ENCODE data around the gene FIS1.
"Not testable (repeated sequence)": the region's sequence is repeated elsewhere in the genome, so short reads cannot be mapped to it uniquely, and the experiment has no call there.

The FIS1 gene

GRCh38 chr7:101244375-101245146 lies at the start of gene FIS1:
TSS of gene FIS1 (minus strand) at chr7:101245081. CDS start at chr7:101245004, 77 bp downstream.
- FAIRE-seq: no peak

- FAIRE-seq: no peak
Measured at GRCh38 chr7:101294039-101294831, 49.4 kb upstream of the FIS1 start.

GRCh38 chr7:101293069-101294021 lies 48.5 kb upstream of the FIS1 start:
- FAIRE-seq: not testable (repeated sequence)

- not testable (repeated sequence) for FAIRE-seq
Measured at GRCh38 chr7:101292566-101292965, 47.7 kb upstream of the FIS1 start.

GRCh38 chr7:101290186-101291037 lies 45.5 kb upstream of the FIS1 start:
- peak; percentile 51 for FAIRE-seq

GRCh38 chr7:101289687-101290086 lies 44.8 kb upstream of the FIS1 start:
- FAIRE-seq: not testable (repeated sequence)

- no peak for FAIRE-seq
Measured at GRCh38 chr7:101288439-101288838, 43.6 kb upstream of the FIS1 start.

GRCh38 chr7:101287032-101287431 lies 42.2 kb upstream of the FIS1 start:
- no peak for FAIRE-seq

GRCh38 chr7:101285880-101286279 lies 41.0 kb upstream of the FIS1 start:
- not testable (repeated sequence) for FAIRE-seq

- no peak for FAIRE-seq
Measured at GRCh38 chr7:101285171-101285570, 40.3 kb upstream of the FIS1 start.

- FAIRE-seq: not testable (repeated sequence)
Measured at GRCh38 chr7:101280912-101281311, 36.0 kb upstream of the FIS1 start.

- no peak for FAIRE-seq
Measured at GRCh38 chr7:101278461-101279292, 33.8 kb upstream of the FIS1 start.

- FAIRE-seq: no peak
Measured at GRCh38 chr7:101277155-101277554, 32.3 kb upstream of the FIS1 start.

- no peak for FAIRE-seq
Measured at GRCh38 chr7:101273206-101273605, 28.3 kb upstream of the FIS1 start.

GRCh38 chr7:101271021-101271420 lies 26.1 kb upstream of the FIS1 start:
- no peak for FAIRE-seq

GRCh38 chr7:101269664-101270063 lies 24.8 kb upstream of the FIS1 start:
- no peak for FAIRE-seq

- FAIRE-seq: no peak
Measured at GRCh38 chr7:101265622-101266516, 21.0 kb upstream of the FIS1 start.

GRCh38 chr7:101264102-101264706 lies 19.3 kb upstream of the FIS1 start:
- not testable (repeated sequence) for FAIRE-seq

GRCh38 chr7:101258243-101258731 lies 13.4 kb upstream of the FIS1 start:
- no peak for FAIRE-seq

All from islet of Langerhans (tissue), 1 donor.